ENCODE results near the gene FAM193B.

The FAM193B gene

GRCh38 chr5:177501874-177502678 is 52.3 kb downstream of the FAM193B start:
- no peak for DNase-seq (ENCODE audit: low read depth in 1 of 2, low spot score in 1 of 2)

GRCh38 chr5:177500685-177501522 is 53.5 kb downstream of the FAM193B start:
- DNase-seq (ENCODE audit: low read depth in 1 of 2, low spot score in 1 of 2): peak; percentile 74 to 75

- DNase-seq (ENCODE audit: low read depth in 1 of 2, low spot score in 1 of 2): no peak
Observed at GRCh38 chr5:177499842-177500241, 54.5 kb downstream of the FAM193B start.

GRCh38 chr5:177498013-177498787 is 56.2 kb downstream of the FAM193B start:
- no peak for DNase-seq (ENCODE audit: low read depth in 1 of 2, low spot score in 1 of 2)

- peak; percentile 88 to 90 for DNase-seq (ENCODE audit: low read depth in 1 of 2, low spot score in 1 of 2)
Observed at GRCh38 chr5:177497292-177498012, 56.9 kb downstream of the FAM193B start, which contains the start of gene PDLIM7. TSS of gene PDLIM7 (minus strand) at chr5:177497604. CDS start at chr5:177496512, 1,092 bp downstream.

GRCh38 chr5:177496727-177497291 is 57.6 kb downstream of the FAM193B start:
- DNase-seq (ENCODE audit: low read depth in 1 of 2, low spot score in 1 of 2): no peak

GRCh38 chr5:177496070-177496726 is 58.2 kb downstream of the FAM193B start:
- no peak for DNase-seq (ENCODE audit: low read depth in 1 of 2, low spot score in 1 of 2)

GRCh38 chr5:177495243-177496060 is 58.9 kb downstream of the FAM193B start:
- no peak for DNase-seq (ENCODE audit: low read depth in 1 of 2, low spot score in 1 of 2)

- no peak for DNase-seq (ENCODE audit: low read depth in 1 of 2, low spot score in 1 of 2)
Observed at GRCh38 chr5:177494346-177495195, 59.8 kb downstream of the FAM193B start.

- no peak for DNase-seq (ENCODE audit: low read depth in 1 of 2, low spot score in 1 of 2)
Observed at GRCh38 chr5:177493795-177494345, 60.5 kb downstream of the FAM193B start.

- no peak for DNase-seq (ENCODE audit: low read depth in 1 of 2, low spot score in 1 of 2)
Observed at GRCh38 chr5:177492841-177493240, 61.5 kb downstream of the FAM193B start.

- no peak for DNase-seq (ENCODE audit: low read depth in 1 of 2, low spot score in 1 of 2)
Observed at GRCh38 chr5:177491983-177492746, 62.2 kb downstream of the FAM193B start.

GRCh38 chr5:177491429-177491945 is 62.9 kb downstream of the FAM193B start:
- no peak for DNase-seq (ENCODE audit: low read depth in 1 of 2, low spot score in 1 of 2)

- no peak for DNase-seq (ENCODE audit: low read depth in 1 of 2, low spot score in 1 of 2)
Observed at GRCh38 chr5:177490992-177491391, 63.4 kb downstream of the FAM193B start.

- no peak for DNase-seq (ENCODE audit: low read depth in 1 of 2, low spot score in 1 of 2)
Observed at GRCh38 chr5:177490311-177490991, 63.9 kb downstream of the FAM193B start.

GRCh38 chr5:177489119-177489716 is 65.1 kb downstream of the FAM193B start:
- no peak for DNase-seq (ENCODE audit: low read depth in 1 of 2, low spot score in 1 of 2)

All from activated CD4-positive, alpha-beta T cell treated with anti-CD3 and anti-CD28 coated beads, Interleukin-2, amount 50 U/mL, for 24 hours (primary cell).